Measurements from ENCODE around the gene POLR1E. TPM values are rescaled to one million over a fixed set of nuclear protein-coding genes. Genes with fewer than 3 reads are reported as not detected.

Gene POLR1E
- total RNA-seq, 1 donor from 2014 or later = 12.3 TPM

DNA sequence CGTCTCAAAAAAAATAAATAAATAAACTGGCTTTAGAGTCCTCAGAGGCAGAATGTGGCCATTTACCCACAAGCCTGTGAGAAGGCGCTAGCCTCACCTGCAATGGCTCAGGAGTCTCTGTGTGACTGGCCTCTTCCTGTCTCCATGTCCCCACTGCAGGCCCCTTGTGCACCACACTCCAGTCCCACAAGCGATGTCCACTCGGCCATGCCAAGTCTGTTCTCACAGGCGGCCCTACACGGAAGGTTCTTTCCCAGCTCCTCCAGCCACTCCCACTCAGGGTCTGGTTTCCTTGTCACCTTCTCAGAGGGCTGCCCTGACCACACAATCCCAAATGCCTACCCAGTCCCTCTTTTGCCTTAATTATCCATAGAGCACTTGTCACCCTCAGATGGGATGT is 38.2 kb downstream of the POLR1E start:
- H3K4me3 ChIP-seq = no peak overlapping the region
- no peaks in the 10 kb centered on the region for H3K9me3 ChIP-seq
- H3K4me1 ChIP-seq = no peaks in the 10 kb centered on the region
- no peak overlapping the region for H3K27ac ChIP-seq
- no peaks in the 10 kb centered on the region for H3K27me3 ChIP-seq
- peaks cover 0 to 13% of the 10 kb centered on the region in 2 donors for H3K36me3 ChIP-seq
- TF ChIP-seq, protein P1, sequence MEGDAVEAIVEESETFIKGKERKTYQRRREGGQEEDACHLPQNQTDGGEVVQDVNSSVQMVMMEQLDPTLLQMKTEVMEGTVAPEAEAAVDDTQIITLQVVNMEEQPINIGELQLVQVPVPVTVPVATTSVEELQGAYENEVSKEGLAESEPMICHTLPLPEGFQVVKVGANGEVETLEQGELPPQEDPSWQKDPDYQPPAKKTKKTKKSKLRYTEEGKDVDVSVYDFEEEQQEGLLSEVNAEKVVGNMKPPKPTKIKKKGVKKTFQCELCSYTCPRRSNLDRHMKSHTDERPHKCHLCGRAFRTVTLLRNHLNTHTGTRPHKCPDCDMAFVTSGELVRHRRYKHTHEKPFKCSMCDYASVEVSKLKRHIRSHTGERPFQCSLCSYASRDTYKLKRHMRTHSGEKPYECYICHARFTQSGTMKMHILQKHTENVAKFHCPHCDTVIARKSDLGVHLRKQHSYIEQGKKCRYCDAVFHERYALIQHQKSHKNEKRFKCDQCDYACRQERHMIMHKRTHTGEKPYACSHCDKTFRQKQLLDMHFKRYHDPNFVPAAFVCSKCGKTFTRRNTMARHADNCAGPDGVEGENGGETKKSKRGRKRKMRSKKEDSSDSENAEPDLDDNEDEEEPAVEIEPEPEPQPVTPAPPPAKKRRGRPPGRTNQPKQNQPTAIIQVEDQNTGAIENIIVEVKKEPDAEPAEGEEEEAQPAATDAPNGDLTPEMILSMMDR (IDR thresholded peaks at IDR 0.05) = no peak
- TF ChIP-seq POLR2AphosphoS5 (IDR thresholded peaks at IDR 0.05; ENCODE audit: insufficient read depth in 1 of 2, low read depth in 1 of 2) (no peak), POLR2A (IDR thresholded peaks at IDR 0.05) (no peak)
- intact Hi-C loops (cut with DNase I) = no loop called here
- no peak for DNase-seq (ENCODE audit: extremely low spot score in 2 of 2)

DNA sequence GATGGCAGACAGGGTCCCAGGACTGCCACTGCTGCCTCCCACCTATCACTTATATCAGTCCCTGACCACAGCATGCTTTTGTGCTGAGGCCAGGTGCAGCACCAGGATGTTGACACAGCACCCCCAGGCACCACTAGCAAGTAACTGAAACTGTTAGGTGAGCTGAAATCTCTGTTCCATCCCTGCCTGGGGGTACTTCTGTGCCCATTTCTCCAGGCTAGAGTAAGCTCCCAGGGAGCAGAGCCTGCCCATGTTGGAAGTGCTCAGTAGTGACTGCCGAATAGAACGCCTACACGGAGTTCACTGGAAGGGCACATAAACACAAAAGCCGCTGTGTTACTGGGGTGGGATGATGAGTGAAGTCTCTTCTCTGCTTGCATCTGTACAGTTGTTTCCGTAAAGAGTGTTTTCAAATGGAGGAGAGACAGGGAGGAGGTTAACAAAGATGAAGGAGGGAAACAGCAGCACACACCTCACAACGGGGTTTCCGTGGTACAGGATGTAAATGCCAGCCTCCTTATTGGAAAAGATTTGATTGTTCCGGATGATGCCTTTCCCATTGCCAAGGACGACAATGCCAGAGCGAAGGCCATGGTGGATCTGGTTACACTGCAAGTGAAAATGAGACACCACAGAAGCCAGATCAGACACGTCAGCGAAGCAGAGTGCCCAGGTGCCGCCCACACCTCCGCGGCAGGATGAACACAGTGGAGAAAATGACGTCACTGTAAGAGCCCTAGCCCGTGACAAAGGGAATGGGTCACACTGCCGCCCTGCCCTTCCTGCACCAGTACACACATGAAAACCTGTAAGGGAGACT is 43.1 kb downstream of the POLR1E start:
- no peaks in the 10 kb centered on the region for H3K4me1 ChIP-seq
- H3K4me3 ChIP-seq = no peak overlapping the region
- H3K27ac ChIP-seq = peak overlapping the region; percentile 33
- H3K36me3 ChIP-seq = no peaks in the 10 kb centered on the region
- intact Hi-C loops (cut with DNase I) = no loop called here
- no peak for DNase-seq (ENCODE audit: extremely low spot score in 2 of 2)
- TF ChIP-seq, protein P1 (IDR thresholded peaks at IDR 0.05) = no peak
- no peak for TF ChIP-seq POLR2A (IDR thresholded peaks at IDR 0.05)
- peak in 1 of 2 donors; percentile 57 for TF ChIP-seq POLR2AphosphoS5 (IDR thresholded peaks at IDR 0.05; ENCODE audit: insufficient read depth in 1 of 2, low read depth in 1 of 2)
- no peaks in the 10 kb centered on the region for H3K9me3 ChIP-seq
- no peaks in the 10 kb centered on the region for H3K27me3 ChIP-seq

DNA sequence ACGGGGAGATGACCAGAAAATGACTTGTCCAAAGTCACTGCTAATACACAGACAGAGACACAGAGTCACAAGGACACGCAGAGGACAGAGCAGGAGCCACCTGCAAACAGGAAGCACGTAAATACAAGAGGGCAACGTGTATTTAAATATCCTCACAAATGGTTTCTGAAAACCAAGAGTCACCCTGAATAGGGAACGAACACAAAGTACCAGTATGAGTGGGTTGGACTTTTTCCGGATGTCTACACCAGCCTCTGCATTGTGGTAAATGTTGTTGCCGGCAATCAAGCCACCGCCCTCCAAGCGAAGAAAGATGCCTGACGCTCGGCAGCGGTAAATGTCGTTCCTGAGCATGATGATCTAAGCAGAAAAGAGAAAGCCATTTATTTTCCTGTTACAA is 46.0 kb downstream of the POLR1E start:
- Histone ChIP-seq H3K27me3 (no peaks in the 10 kb centered on the region), H3K4me3 (no peak overlapping the region), H3K27ac (no peak overlapping the region), H3K36me3 (peaks cover 0 to 8% of the 10 kb centered on the region in 2 donors), H3K9me3 (no peaks in the 10 kb centered on the region), H3K4me1 (no peaks in the 10 kb centered on the region)
- no peak for DNase-seq (ENCODE audit: extremely low spot score in 2 of 2)
- intact Hi-C loops (cut with DNase I) = no loop called here
- TF ChIP-seq, protein P1 (IDR thresholded peaks at IDR 0.05) = no peak
- TF ChIP-seq POLR2A (IDR thresholded peaks at IDR 0.05) = no peak
- no peak for TF ChIP-seq POLR2AphosphoS5 (IDR thresholded peaks at IDR 0.05; ENCODE audit: insufficient read depth in 1 of 2, low read depth in 1 of 2)

DNA sequence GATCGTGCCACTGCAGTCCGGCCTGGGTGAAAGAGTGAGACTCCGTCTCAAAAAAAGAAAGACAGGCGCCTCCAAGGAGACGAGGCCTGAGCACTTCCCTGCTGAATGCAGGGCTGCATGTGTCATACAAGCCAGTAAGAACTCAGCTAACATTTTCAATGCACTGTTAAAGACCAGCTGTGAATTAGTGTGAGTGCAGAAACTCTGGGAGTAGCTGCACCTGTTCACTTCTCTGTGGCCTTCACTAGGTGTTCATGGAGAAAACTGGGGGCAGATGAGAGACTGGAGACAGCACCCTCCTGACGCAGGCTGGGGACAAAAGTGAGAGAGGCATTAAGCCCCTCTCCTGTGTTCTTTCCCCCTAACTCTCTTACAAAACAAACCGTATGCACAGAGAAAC is 48.7 kb downstream of the POLR1E start:
- intact Hi-C loops (cut with DNase I) = no loop called here

More for the DNA sequence above, 48.7 kb downstream of the POLR1E start:
- no peaks in the 10 kb centered on the region for H3K9me3 ChIP-seq
- no peaks in the 10 kb centered on the region for H3K4me1 ChIP-seq
- no peak for DNase-seq (ENCODE audit: extremely low spot score in 2 of 2)
- TF ChIP-seq POLR2AphosphoS5 (IDR thresholded peaks at IDR 0.05; ENCODE audit: insufficient read depth in 1 of 2, low read depth in 1 of 2) (no peak), POLR2A (IDR thresholded peaks at IDR 0.05) (no peak)
- TF ChIP-seq, protein P1 (IDR thresholded peaks at IDR 0.05) = no peak
- no peaks in the 10 kb centered on the region for H3K27me3 ChIP-seq
- H3K36me3 ChIP-seq = peaks cover 0 to 8% of the 10 kb centered on the region in 2 donors
- no peak overlapping the region for H3K4me3 ChIP-seq
- no peak overlapping the region for H3K27ac ChIP-seq
